ENCODE data around the gene SBNO2.

The SBNO2 gene

DNA sequence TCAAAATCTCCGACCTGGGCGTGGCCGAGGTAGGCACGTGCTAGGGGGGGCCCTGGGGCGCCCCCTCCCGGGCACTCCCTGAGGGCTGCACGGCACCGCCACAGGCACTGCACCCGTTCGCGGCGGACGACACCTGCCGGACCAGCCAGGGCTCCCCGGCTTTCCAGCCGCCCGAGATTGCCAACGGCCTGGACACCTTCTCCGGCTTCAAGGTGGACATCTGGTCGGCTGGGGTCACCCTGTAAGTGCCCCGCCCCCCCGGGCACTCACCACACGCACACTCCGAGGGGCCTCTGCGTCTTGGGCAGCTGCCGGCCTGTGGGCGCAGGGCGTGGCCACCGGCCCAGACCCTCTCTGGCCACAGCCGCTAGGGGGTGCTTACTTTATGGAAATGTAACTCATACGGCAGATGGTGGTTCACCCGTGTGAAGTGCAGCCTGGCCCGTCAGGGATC, 46.4 kb upstream of the SBNO2 start:
- Histone ChIP-seq H3K4me3 (no peak overlapping the region), H3K27ac (peak overlapping the region in 1 of 2 donors; percentile 53)
- TF ChIP-seq CTCF (IDR thresholded peaks at IDR 0.05): no peak
- DNase-seq (ENCODE audit: low spot score): no peak

DNA sequence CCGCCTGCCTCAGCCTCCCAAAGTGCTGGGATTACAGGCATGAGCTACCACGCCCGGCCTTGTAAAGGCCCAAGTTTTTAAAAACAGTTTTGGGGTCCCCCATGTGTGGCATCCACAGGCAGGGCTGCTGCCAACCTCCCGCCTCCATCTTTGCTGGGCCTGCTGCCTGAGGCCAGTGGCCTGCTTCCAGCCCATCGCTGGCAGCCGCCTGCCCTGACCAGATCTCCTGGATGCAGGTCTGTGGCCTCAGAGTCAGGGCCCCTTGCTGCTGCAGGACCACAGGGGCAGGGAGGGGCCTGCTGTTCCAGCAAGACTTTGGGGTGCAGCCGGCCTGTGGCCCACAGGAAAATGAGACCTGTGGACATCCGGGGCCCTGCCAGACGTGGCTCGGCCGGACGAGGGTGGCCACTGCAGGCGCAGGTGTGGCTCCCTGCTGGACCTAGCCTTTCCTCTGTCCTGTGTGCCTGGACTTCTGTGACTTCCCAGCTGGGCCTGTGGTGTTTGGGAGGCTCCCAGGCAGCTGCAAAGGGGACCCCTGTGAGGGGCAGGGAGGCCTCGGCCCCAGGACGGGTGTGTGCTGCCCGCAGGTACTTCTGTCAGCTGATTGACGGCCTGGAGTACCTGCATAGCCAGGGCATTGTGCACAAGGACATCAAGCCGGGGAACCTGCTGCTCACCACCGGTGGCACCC, 45.9 kb upstream of the SBNO2 start:
- no peak for DNase-seq (ENCODE audit: low spot score)
- H3K4me3 ChIP-seq: no peak overlapping the region
- peak overlapping the region in 1 of 2 donors; percentile 29 for H3K27ac ChIP-seq
- no peak for TF ChIP-seq CTCF (IDR thresholded peaks at IDR 0.05)

GRCh38 chr19:1218751-1219567, 44.9 kb upstream of the SBNO2 start:
- peak overlapping the region; percentile 82 to 87 for H3K27ac ChIP-seq
- H3K4me3 ChIP-seq: no peak overlapping the region
- no peak for DNase-seq (ENCODE audit: low spot score)
- no peak for TF ChIP-seq CTCF (IDR thresholded peaks at IDR 0.05)

DNA sequence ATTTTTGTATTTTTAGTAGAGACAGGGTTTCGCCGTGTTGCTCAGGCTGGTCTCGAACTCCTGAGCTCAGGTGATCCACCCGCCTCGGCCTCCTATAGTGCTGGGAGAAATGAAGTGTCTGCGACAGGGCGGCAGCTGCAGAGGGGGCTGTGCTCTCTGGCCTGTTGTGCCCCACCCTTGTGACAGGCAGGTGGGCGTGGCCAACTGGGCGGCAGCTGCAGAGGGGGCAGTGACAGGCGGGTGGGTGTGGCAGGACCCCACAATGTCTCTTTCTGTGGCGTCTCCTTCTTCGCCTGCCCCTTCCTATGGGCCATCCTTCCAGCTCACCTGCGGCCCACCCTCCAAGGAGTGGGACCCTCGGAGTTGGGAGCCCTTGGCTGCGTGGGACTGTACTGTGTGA, 43.3 kb upstream of the SBNO2 start:
- TF ChIP-seq CTCF (IDR thresholded peaks at IDR 0.05): no peak
- no peak overlapping the region for H3K4me3 ChIP-seq
- peak overlapping the region; percentile 82 to 87 for H3K27ac ChIP-seq
- DNase-seq (ENCODE audit: low spot score): no peak

- H3K4me3 ChIP-seq: no peak overlapping the region
- peak overlapping the region; percentile 82 to 93 for H3K27ac ChIP-seq
- no peak for DNase-seq (ENCODE audit: low spot score)
- TF ChIP-seq CTCF (IDR thresholded peaks at IDR 0.05): no peak
These were observed 42.7 kb upstream of the SBNO2 start for GRCh38 chr19:1216756-1217155.

GRCh38 chr19:1214862-1215731, 41.0 kb upstream of the SBNO2 start:
- peak; percentile 93 for DNase-seq (ENCODE audit: low spot score)
- no peak for TF ChIP-seq CTCF (IDR thresholded peaks at IDR 0.05)
- H3K4me3 ChIP-seq: peak overlapping the region; percentile 37

More at GRCh38 chr19:1214862-1215731, 41.0 kb upstream of the SBNO2 start:
- H3K27ac ChIP-seq: peak overlapping the region; percentile 82 to 93
